Neural progenitor cell (in vitro differentiated cells): ENCODE data around the gene SMIM38.

Experiments used
- EZH2 ChIP-seq: fragments of 200-600 bp; sonication (generic); IDR thresholded peaks from 2 replicates; pipeline ENCODE4 v1.6.1; 2017; ENCODE audit warnings: antibody characterized with exemption, mild to moderate bottlenecking, moderate library complexity
- TF ChIP-seq, protein P1 (sequence below): fragments of 200-600 bp; sonication (generic); IDR thresholded peaks from 2 replicates; pipeline ENCODE4 v1.5.1; 2017; ENCODE audit warnings: antibody characterized with exemption, mild to moderate bottlenecking

DNA sequence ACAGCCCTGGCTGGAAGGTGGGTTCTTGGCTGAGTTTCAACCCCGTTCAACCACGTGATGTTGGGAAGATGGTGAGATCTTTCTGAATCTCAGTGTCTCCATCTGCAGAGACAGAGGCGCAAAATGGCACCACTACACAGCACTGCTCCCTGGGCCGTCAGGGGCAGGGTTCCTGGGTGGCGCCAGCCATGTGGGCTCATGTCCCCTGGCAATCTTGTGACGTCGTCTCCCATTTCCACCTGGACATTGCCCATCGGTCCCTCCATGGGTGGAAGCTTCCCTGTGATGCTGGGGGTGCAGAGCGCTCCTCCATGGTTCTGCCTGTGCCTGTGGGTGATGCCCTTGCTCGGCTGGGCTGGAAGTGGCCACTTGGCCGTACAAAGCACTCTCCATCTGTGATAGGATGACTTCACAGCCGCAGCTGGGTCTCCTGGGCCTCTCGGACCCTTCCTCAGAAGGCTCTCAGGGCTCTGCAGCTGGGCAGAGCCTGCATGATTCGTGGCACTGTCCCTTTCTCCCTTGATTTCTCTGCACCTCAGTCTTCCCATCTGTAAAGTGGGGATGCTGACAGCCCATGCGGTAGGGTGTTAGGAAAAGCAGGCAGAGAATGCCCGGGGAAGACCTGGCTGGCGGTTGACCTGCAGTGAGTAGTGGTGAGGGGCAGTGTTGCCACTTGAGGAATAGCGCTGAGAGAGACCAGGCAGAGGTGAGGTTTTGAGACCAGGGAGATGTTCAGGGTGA, 35.2 kb downstream of the SMIM38 start:
- no peak for TF ChIP-seq EZH2
- TF ChIP-seq, protein P1, sequence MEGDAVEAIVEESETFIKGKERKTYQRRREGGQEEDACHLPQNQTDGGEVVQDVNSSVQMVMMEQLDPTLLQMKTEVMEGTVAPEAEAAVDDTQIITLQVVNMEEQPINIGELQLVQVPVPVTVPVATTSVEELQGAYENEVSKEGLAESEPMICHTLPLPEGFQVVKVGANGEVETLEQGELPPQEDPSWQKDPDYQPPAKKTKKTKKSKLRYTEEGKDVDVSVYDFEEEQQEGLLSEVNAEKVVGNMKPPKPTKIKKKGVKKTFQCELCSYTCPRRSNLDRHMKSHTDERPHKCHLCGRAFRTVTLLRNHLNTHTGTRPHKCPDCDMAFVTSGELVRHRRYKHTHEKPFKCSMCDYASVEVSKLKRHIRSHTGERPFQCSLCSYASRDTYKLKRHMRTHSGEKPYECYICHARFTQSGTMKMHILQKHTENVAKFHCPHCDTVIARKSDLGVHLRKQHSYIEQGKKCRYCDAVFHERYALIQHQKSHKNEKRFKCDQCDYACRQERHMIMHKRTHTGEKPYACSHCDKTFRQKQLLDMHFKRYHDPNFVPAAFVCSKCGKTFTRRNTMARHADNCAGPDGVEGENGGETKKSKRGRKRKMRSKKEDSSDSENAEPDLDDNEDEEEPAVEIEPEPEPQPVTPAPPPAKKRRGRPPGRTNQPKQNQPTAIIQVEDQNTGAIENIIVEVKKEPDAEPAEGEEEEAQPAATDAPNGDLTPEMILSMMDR, result no peak
